Transverse colon (tissue), 4 donors: ENCODE measurements around the gene APMAP. TPM values are rescaled to one million over a fixed set of nuclear protein-coding genes. Genes with fewer than 3 reads are reported as not detected.
A peak's percentile ranks its signal among the peaks of the same experiment; 100 is the strongest.

Experiments used
- DNase-seq: peaks from one replicate; pipeline ENCODE4 v3.0.0-alpha.2; 2019
- H3K27ac ChIP-seq, 4 donors: fragments of 200-600 bp; sonication (generic); 2 replicates each; pipeline ENCODE4 v1.5.1; 2016 to 2018; ENCODE audit warnings: inconsistent platforms in 4 of 4
- H3K27me3 ChIP-seq: fragments of 200-600 bp; sonication (generic); 2 replicates; pipeline ENCODE4 v1.5.1; 2017; ENCODE audit warnings: inconsistent platforms
- H3K36me3 ChIP-seq, 4 donors: fragments of 200-600 bp; sonication (generic); 2 replicates each; pipeline ENCODE4 v1.5.1; 2017 to 2019; ENCODE audit warnings: inconsistent platforms in 4 of 4
- H3K4me1 ChIP-seq, 4 donors: fragments of 200-600 bp; sonication (generic); 2 replicates each; pipeline ENCODE4 v1.5.1; 2017 to 2020; ENCODE audit warnings: inconsistent platforms in 4 of 4
- H3K4me3 ChIP-seq, 4 donors: fragments of 200-600 bp; sonication (generic); 1 replicate in 1 of 4; 2 replicates in 3 of 4; pipeline versions ENCODE4 v1.5.1 to v1.6.1; 2017 to 2019; ENCODE audit warnings: inconsistent platforms in 4 of 4
- H3K9me3 ChIP-seq, 2 donors: fragments of 200-600 bp; sonication (generic); 2 replicates each; pipeline ENCODE4 v1.5.1; 2017 to 2019; ENCODE audit warnings: inconsistent platforms in 2 of 2
- CTCF ChIP-seq, 5 experiments: fragments of 200-600 bp in 3 of 5; fragments of 450-650 bp in 2 of 5; sonication (generic) in 3 of 5; IDR thresholded peaks; 1 replicate in 2 of 5; 2 replicates in 3 of 5; pipeline ENCODE4 v1.5.1; 2016 to 2017; ENCODE audit warnings: antibody characterized with exemption in 5 of 5, inconsistent platforms in 3 of 5, mild to moderate bottlenecking in 2 of 5, moderate library complexity in 1 of 5
- EP300 ChIP-seq: sonication (generic); formaldehyde crosslinking; IDR thresholded peaks from one replicate; pipeline ENCODE4 v1.6.1; 2017; ENCODE audit warnings: antibody characterized with exemption, low read depth
- POLR2A ChIP-seq: fragments of 450-650 bp; IDR thresholded peaks from one replicate; pipeline ENCODE4 v1.6.1; 2016; ENCODE audit warnings: antibody characterized with exemption, mild to moderate bottlenecking, moderate library complexity
- POLR2AphosphoS5 ChIP-seq, 3 donors: sonication (generic); formaldehyde crosslinking; IDR thresholded peaks; one replicate each; pipeline ENCODE4 v1.6.1; 2016; ENCODE audit warnings: antibody characterized with exemption in 3 of 3
- WGBS, 2 donors: methylation state at CpG; one replicate each; pipeline ENCODE4 v1.1.5; 2018; ENCODE audit warnings: low coverage in 1 of 2; 5-methylcytosine and 5-hydroxymethylcytosine counted together
- in situ Hi-C, 4 donors: fragments of 200-750 bp; cut with MboI; loops; one replicate each; pipeline versions ENCODE4 v1.15.0 to v1.15.1; 2017; ENCODE audit warnings: low sequenced_read_pairs in 3 of 4, low pct_ligation_motif_present in 1 of 4, low pct_unique_long_range_greater_than_20kb in 1 of 4
- intact Hi-C: fragments of 100-400 bp; cut with DNase I; formaldehyde crosslinking; loops from one replicate; pipeline ENCODE4 v1.15.1; 2023; ENCODE audit warnings: low total_unique reads
- total RNA-seq, 4 donors: library from RNA; depleted of rRNA; stranded (reverse); fragments of >200 nt; gene quantifications; one replicate each; pipeline ENCODE4 v1.1.0, GENCODE V29; 2016

APMAP gene
- total RNA-seq, 4 donors from 2014 or later: 14.9 to 88.6 (median 50.2) TPM

- peak; percentile 2 for DNase-seq
- H3K9me3 ChIP-seq: no peaks in the 10 kb centered on the region
- WGBS, 2 donors: 94% methylated on average over 6 of the region's 6 CpGs; no CpG with 5 or more reads in 1 of the 2 donors
- no peak for TF ChIP-seq POLR2A
- no peak for TF ChIP-seq CTCF (IDR thresholded peaks at IDR 0.05)
- TF ChIP-seq POLR2AphosphoS5 (IDR thresholded peaks at IDR 0.05): no peak
- no peak for TF ChIP-seq EP300
- no peak overlapping the region for H3K27ac ChIP-seq
- no peaks in the 10 kb centered on the region for H3K27me3 ChIP-seq
- intact Hi-C loops: no loop called here
- peaks cover 0 to 19% (median 8%) of the 10 kb centered on the region in 4 donors for H3K4me1 ChIP-seq
- no peak overlapping the region for H3K4me3 ChIP-seq
- in situ Hi-C loops: loop anchor here in 1 of 4 donors (25.0 kb wide), 1 partner anchor 141 kb away; no protein-coding TSS in a partner anchor
- H3K36me3 ChIP-seq: no peaks in the 10 kb centered on the region
Observed at GRCh38 chr20:25020901-25021301, 28.4 kb upstream of the APMAP start.

- Histone ChIP-seq H3K4me1 (peaks cover 0 to 19% (median 8%) of the 10 kb centered on the region in 4 donors), H3K9me3 (no peaks in the 10 kb centered on the region), H3K4me3 (no peak overlapping the region), H3K27ac (no peak overlapping the region), H3K36me3 (no peaks in the 10 kb centered on the region), H3K27me3 (no peaks in the 10 kb centered on the region)
- intact Hi-C loops: no loop called here
- in situ Hi-C loops: loop anchor here in 1 of 4 donors (25.0 kb wide), 1 partner anchor 142 kb away; no protein-coding TSS in a partner anchor
- no peak for TF ChIP-seq POLR2A
- TF ChIP-seq CTCF (IDR thresholded peaks at IDR 0.05): no peak
- TF ChIP-seq EP300: no peak
- TF ChIP-seq POLR2AphosphoS5 (IDR thresholded peaks at IDR 0.05): no peak
- peak; percentile 3 for DNase-seq
- WGBS, 2 donors: 98% methylated on average over 5 of the region's 5 CpGs; no CpG with 5 or more reads in 1 of the 2 donors
Observed at GRCh38 chr20:25020345-25020744, 27.8 kb upstream of the APMAP start.

- Histone ChIP-seq H3K4me1 (peaks cover 0 to 19% (median 8%) of the 10 kb centered on the region in 4 donors), H3K27ac (no peak overlapping the region), H3K27me3 (no peaks in the 10 kb centered on the region), H3K36me3 (peaks cover 0 to 2% (median 0%) of the 10 kb centered on the region in 4 donors), H3K9me3 (no peaks in the 10 kb centered on the region), H3K4me3 (no peak overlapping the region)
- intact Hi-C loops: no loop called here
- in situ Hi-C loops: loop anchor here in 1 of 4 donors (25.0 kb wide), 1 partner anchor 143 kb away; no protein-coding TSS in a partner anchor
- WGBS, 2 donors: 93 to 100% methylated on average over 4 to 16 of the region's 16 CpGs
- DNase-seq: peak; percentile 4
- no peak for TF ChIP-seq CTCF (IDR thresholded peaks at IDR 0.05)
- no peak for TF ChIP-seq EP300
Observed at GRCh38 chr20:25019381-25020155, 27.0 kb upstream of the APMAP start.

GRCh38 chr20:25018841-25019240 lies 26.3 kb upstream of the APMAP start:
- in situ Hi-C loops (loop anchor here in 1 of 4 donors (25.0 kb wide), 1 partner anchor 143 kb away; no protein-coding TSS in a partner anchor), intact Hi-C loops (no loop called here)
- Histone ChIP-seq H3K27ac (no peak overlapping the region), H3K36me3 (peaks cover 0 to 6% (median under 1%) of the 10 kb centered on the region in 4 donors), H3K4me3 (no peak overlapping the region), H3K4me1 (peaks cover 0 to 19% (median 8%) of the 10 kb centered on the region in 4 donors), H3K9me3 (no peaks in the 10 kb centered on the region), H3K27me3 (no peaks in the 10 kb centered on the region)
- TF ChIP-seq EP300 (no peak), CTCF (IDR thresholded peaks at IDR 0.05) (no peak), POLR2AphosphoS5 (IDR thresholded peaks at IDR 0.05) (no peak), POLR2A (no peak)
- WGBS, 2 donors: 94% methylated on average over 6 of the region's 6 CpGs; no CpG with 5 or more reads in 1 of the 2 donors
- DNase-seq: no peak
